Measurements from ENCODE around the gene ADAMTS17. TPM values are rescaled to one million over a fixed set of nuclear protein-coding genes. Genes with fewer than 3 reads are reported as not detected.

Gene ADAMTS17
- total RNA-seq, 1 donor from 2014 or later: 0.99 TPM

DNA sequence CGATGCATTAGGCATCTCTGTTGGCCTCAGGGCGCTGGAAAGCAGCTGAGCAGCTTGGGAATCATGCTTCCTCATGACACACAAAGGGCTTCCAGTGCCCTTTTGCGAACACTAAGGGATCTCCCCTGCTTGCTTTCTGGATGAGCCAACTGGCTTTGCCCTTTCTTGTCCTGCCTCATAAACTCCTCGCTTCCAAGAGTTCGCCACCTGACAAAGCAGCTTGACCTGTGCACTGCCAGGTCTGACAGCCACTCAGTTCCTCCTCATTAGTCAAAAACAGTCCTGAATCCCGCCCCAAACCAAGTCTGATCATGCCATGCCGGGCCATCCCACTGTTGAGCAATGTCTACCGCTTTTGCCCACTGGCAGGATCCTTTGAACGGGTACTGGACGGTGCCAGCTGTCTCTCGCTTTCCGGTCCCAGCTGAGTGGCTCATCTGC is 343.1 kb downstream of the ADAMTS17 start:
- no peaks in the 10 kb centered on the region for H3K9me3 ChIP-seq (replicated peaks)
- TF ChIP-seq, protein P1, sequence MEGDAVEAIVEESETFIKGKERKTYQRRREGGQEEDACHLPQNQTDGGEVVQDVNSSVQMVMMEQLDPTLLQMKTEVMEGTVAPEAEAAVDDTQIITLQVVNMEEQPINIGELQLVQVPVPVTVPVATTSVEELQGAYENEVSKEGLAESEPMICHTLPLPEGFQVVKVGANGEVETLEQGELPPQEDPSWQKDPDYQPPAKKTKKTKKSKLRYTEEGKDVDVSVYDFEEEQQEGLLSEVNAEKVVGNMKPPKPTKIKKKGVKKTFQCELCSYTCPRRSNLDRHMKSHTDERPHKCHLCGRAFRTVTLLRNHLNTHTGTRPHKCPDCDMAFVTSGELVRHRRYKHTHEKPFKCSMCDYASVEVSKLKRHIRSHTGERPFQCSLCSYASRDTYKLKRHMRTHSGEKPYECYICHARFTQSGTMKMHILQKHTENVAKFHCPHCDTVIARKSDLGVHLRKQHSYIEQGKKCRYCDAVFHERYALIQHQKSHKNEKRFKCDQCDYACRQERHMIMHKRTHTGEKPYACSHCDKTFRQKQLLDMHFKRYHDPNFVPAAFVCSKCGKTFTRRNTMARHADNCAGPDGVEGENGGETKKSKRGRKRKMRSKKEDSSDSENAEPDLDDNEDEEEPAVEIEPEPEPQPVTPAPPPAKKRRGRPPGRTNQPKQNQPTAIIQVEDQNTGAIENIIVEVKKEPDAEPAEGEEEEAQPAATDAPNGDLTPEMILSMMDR (IDR thresholded peaks at IDR 0.05; ENCODE audit: borderline replicate concordance): no peak
- H3K4me1 ChIP-seq: no peaks in the 10 kb centered on the region
- no peak overlapping the region for H3K4me3 ChIP-seq
- H3K27ac ChIP-seq (replicated peaks): no peak overlapping the region
- no peaks in the 10 kb centered on the region for H3K36me3 ChIP-seq
- no peaks in the 10 kb centered on the region for H3K27me3 ChIP-seq (ENCODE audit: low read depth)
- DNase-seq: no peak
- intact Hi-C loops (cut with micrococcal nuclease): no loop called here

DNA sequence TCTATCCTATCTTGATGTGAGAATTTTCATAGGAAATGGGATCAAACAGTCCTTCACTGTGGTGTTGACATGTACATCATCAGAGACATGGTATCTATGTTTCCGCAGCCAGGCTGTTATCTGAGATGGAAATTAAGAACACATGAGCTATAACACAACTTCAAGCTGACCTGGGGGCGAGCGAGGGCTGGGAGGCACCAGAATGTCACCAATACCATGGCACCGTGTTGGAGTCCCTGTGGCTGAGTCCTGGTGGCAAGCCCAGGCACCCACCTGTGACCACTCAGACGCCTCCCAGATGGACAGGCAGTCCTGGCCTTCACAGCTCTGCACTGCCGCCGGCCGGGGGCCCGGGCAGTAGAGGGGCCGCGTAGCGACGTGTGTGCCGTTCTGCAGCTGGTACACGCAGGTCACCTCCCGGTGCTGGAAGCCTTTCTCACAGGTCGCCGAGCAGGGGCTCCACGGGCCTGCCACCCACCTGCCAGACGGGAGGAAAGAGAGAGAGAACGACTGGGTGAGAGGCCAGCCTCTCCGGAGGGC is 344.6 kb downstream of the ADAMTS17 start:
- DNase-seq: no peak
- H3K4me1 ChIP-seq: no peaks in the 10 kb centered on the region
- no peaks in the 10 kb centered on the region for H3K36me3 ChIP-seq
- no peaks in the 10 kb centered on the region for H3K9me3 ChIP-seq (replicated peaks)
- H3K27me3 ChIP-seq (ENCODE audit: low read depth): no peaks in the 10 kb centered on the region
- H3K4me3 ChIP-seq: no peak overlapping the region
- no peak overlapping the region for H3K27ac ChIP-seq (replicated peaks)
- intact Hi-C loops (cut with micrococcal nuclease): no loop called here
- TF ChIP-seq, protein P1 (IDR thresholded peaks at IDR 0.05; ENCODE audit: borderline replicate concordance): no peak

DNA sequence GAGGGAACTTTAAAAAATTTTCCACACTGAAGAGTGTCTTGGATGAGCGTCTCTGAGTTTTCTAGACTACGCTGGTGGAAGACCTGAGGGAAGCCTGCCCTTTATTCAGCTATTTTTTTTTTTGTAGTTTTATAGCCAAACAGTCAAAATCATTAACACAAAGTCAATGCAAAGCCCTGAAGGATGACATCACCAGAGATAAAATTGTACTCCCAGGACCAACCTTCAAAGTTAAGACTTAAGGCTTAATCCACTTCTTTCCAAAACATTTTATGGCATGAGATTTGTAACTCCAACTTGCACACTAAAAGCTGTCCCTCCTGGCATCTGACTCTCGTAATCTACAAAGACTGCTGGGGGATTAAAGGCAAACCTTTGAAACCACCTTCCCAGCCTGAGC is 345.1 kb downstream of the ADAMTS17 start:
- no peaks in the 10 kb centered on the region for H3K36me3 ChIP-seq
- no peak overlapping the region for H3K4me3 ChIP-seq
- no peaks in the 10 kb centered on the region for H3K4me1 ChIP-seq
- H3K27ac ChIP-seq (replicated peaks): no peak overlapping the region
- H3K9me3 ChIP-seq (replicated peaks): no peaks in the 10 kb centered on the region
- TF ChIP-seq, protein P1 (IDR thresholded peaks at IDR 0.05; ENCODE audit: borderline replicate concordance): no peak
- no peaks in the 10 kb centered on the region for H3K27me3 ChIP-seq (ENCODE audit: low read depth)
- intact Hi-C loops (cut with micrococcal nuclease): no loop called here
- DNase-seq: no peak

DNA sequence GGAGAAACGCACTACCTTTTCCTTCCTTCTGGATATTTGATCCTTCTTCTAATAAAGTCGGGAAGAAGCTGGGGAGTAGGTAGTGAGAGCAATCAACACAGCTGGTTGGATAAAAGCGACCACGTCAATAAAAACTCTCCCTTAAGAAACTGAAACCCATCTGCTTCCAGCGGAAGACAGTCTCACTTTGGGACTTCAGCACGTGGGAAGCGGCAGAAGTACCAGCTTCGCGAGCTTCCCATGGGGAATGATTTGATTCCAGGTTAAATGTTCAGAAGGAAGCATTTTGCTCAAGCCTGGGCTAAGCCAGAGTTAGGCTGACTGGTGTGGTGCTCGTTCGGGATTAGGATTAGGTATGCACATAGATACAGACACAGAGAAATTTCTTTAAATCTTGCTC is 346.2 kb downstream of the ADAMTS17 start:
- intact Hi-C loops (cut with micrococcal nuclease): no loop called here
- TF ChIP-seq, protein P1 (IDR thresholded peaks at IDR 0.05; ENCODE audit: borderline replicate concordance): no peak
- no peaks in the 10 kb centered on the region for H3K9me3 ChIP-seq (replicated peaks)
- H3K36me3 ChIP-seq: no peaks in the 10 kb centered on the region
- H3K4me1 ChIP-seq: no peaks in the 10 kb centered on the region
- no peak overlapping the region for H3K27ac ChIP-seq (replicated peaks)
- no peak for DNase-seq
- no peak overlapping the region for H3K4me3 ChIP-seq
- H3K27me3 ChIP-seq (ENCODE audit: low read depth): no peaks in the 10 kb centered on the region

DNA sequence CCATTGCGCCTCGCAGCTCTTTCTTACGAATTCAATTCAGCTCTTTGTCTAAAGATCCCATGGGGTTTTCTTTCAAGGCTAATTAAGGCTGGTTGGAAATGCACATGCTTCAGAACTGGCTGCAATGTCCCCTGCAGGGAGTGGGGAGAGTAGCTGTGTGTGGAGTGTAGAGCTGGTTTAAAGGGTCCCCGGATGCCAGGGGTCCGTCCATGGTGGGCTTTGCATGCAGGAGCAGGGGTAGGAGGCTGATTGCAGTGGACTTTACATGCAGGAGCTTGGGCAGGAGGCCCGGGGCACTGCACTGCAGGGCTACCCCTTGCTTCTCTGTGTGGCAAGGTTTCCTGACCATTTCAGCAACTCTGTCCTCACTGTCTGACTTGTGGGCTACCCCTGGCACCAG is 346.9 kb downstream of the ADAMTS17 start:
- Histone ChIP-seq H3K27me3 (ENCODE audit: low read depth) (no peaks in the 10 kb centered on the region), H3K9me3 (replicated peaks) (no peaks in the 10 kb centered on the region), H3K36me3 (no peaks in the 10 kb centered on the region), H3K4me3 (no peak overlapping the region), H3K27ac (replicated peaks) (no peak overlapping the region), H3K4me1 (no peaks in the 10 kb centered on the region)
- DNase-seq: no peak
- TF ChIP-seq, protein P1 (IDR thresholded peaks at IDR 0.05; ENCODE audit: borderline replicate concordance): no peak
- intact Hi-C loops (cut with micrococcal nuclease): no loop called here
